Measurements from ENCODE around the gene VAMP1. TPM values are rescaled to one million over a fixed set of nuclear protein-coding genes. Genes with fewer than 3 reads are reported as not detected.
"Not testable (repeated sequence)": the region's sequence is repeated elsewhere in the genome, so short reads cannot be mapped to it uniquely, and the experiment has no call there.

Gene VAMP1, protein sequence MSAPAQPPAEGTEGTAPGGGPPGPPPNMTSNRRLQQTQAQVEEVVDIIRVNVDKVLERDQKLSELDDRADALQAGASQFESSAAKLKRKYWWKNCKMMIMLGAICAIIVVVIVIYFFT
- total RNA-seq = 4.1 TPM
- long read RNA-seq, partial matches to known transcripts = 0 of 2 reads
- long read RNA-seq, other reads (novel, unspliced or antisense) = 0 of 2 reads

- peak; percentile 99 for DNase-seq (ENCODE audit: low spot score)
- intact Hi-C loops (cut with DNase I) = loop anchor here (5.0 kb wide), 1 partner anchor 62 kb away; the partner anchor contains the start of gene GAPDH
Observed at GRCh38 chr12:6470375-6471163, at the start of gene VAMP1. TSS of gene VAMP1 (minus strand) at chr12:6470677. CDS start at chr12:6470531, 146 bp downstream.

DNA sequence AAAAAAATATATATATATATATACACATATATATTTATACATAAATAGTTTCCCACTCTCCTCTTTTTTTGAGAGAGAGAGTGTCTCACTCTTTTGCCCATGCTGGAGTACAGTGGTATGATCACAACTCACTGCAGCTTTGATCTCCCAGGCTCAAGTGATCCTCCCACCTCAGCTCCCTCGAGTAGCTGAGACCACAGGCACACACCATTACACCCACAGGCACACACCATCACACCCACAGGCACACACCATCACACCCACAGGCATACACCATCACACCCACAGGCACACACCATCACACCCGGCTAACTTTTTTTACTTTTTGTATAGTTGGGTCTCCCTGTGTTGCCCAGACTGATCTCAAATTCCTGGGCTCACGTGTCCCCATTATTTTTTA is 49.7 kb upstream of the VAMP1 start:
- DNase-seq (ENCODE audit: low spot score) = no peak
- intact Hi-C loops (cut with DNase I) = no loop called here

GRCh38 chr12:6508087-6508486 is 37.6 kb upstream of the VAMP1 start:
- no peak for DNase-seq (ENCODE audit: low spot score)
- intact Hi-C loops (cut with DNase I) = no loop called here

DNA sequence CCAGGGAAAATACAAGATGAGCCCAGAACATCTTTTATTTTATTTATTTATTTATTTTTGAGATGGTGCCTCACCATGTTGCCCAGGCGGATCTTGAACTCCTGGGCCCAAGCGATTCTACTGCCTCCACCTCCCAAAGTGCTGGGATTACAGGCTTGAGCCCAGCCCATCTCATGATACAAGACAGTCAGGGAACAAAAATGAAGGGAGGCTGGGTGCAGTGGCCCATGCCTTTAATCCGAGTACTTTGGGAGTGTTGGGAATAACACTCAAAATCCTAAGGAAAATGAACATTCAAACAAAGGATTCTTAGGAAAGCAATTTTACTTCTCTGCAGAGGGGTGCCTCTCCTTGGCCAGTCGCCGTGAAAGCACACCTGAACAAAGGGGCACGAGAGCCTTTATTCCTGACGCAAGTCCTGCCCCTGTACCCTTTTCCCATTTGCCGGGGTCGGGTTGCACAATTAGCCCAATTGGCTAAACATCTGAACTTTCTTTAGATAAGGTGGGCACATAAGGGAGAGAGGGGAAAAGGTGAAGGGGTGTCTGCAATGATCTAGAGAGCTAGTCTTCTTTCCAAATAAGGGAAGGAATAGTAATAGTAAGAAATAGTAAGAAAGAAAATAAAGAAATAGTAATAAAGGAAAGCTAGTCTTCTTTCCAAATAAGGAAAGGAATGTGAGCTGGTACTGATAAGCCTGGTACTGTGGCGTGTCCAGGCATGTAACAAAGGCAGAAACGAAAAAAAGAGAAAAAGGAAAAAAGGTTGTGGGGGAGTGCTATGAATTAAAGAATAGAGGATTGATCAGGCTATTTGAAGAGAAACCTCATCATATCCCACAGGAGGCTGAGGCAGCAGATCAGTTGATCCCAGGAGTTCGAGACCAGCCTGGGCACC is 36.9 kb upstream of the VAMP1 start:
- intact Hi-C loops (cut with DNase I) = no loop called here
- no peak for DNase-seq (ENCODE audit: low spot score)

DNA sequence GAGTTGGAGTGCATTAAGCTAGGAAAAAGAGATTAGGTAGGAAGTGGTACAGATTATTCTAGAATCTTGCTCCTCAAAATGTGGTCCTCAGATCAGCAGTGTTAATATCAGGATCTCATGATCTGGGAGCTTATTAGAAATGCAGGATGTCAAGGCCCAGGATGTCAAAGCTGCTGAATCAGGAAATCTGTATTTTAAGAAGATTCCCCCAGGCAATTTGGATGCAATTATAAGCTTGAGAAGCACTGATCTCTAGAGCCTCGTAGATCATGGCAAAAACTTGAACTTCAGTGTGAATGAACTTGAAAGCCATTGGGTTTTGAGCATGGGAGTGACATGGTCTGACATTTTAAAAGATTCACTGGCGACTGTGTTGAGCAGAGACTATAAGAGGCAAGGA is 30.0 kb upstream of the VAMP1 start:
- intact Hi-C loops (cut with DNase I) = no loop called here
- DNase-seq (ENCODE audit: low spot score) = no peak

DNA sequence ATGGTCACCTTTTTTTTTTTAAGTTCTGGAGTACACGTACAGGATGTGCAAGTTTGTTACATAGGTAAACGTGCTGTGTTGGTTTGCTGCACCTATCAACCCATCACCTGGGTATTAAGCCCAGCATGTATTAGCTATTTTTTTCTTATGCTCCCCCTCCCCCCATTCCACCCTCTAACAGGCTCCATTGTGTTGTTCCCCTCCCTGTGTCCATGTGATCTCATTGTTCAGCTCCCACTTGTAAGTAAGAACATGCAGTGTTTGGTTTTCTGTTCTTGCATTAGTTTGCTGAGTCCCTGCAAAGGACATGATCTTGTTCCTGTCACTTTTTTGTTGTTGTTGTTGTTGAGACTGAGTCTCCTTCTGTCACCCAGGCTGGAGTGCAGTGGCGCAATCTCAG is 26.8 kb upstream of the VAMP1 start:
- intact Hi-C loops (cut with DNase I); DNase-seq (ENCODE audit: low spot score): not testable (repeated sequence)

DNA sequence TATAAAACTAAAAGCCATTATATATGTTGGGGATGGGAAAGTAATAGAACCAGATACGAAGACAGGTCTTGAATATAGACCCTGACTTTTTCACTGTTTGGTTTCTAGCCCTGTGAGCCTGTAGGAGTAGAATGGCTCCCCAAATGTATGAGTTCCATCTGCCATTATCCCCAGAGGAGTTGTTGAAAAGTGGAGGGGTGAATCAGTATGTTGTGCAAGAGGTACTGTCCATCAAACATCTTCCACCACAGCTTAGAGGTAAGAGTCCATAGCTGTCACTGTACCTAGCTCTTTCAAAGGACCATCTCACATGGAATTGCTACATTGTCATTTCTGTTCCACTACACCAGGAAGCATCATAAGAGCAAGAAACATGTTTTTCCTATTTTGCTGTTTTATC is 24.5 kb upstream of the VAMP1 start:
- DNase-seq (ENCODE audit: low spot score) = no peak
- intact Hi-C loops (cut with DNase I) = no loop called here

- DNase-seq (ENCODE audit: low spot score) = no peak
- intact Hi-C loops (cut with DNase I) = no loop called here
Observed at GRCh38 chr12:6494258-6494743, 23.8 kb upstream of the VAMP1 start.

DNA sequence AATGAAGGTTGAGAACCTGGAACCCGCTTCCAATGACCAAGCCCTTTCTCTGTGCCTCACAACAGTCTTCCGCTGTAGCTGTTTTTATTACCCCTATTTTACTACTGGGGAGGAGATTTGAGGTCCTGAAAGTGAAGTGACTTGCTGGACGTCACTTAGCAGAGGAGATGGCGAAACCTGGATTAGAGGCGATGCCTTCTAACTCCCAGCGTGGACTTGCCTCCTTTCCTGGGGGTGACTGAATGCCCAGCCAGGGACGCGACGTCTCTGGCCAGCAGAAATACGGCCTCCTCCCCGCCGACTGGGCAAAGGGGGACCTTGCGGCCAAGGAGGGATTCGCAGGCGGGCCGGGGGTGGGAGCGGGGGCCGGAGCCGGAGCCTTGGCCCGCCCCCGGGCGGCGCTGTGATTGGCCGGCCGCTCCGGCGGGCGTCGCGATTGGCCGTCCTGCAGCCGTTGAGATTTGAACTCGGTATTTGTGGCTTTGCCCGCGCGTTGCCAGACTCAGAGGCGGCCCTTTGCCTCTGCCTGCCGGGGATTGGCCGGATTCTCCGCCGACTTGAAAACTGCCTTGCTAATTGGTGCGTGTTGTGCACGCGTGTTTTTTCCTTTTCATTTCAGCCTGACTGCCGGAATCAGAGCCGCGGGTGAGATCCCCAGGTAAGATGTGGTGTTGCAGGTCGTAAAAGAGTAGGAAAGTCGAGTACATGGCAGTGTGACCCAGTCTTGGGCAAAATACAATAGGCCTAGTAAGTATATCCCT is 23.2 kb upstream of the VAMP1 start, which contains the start of gene NCAPD2:
Gene NCAPD2 (plus strand): TSS at position 606 of the 761 bp plus-strand sequence. CDS start 997 bp downstream, outside the sequence.
- peak; percentile 98 for DNase-seq (ENCODE audit: low spot score)
- intact Hi-C loops (cut with DNase I) = loop anchor here (2.0 kb wide), 2 partner anchors 41 to 43 kb away; partner anchors contain the start of gene GAPDH

DNA sequence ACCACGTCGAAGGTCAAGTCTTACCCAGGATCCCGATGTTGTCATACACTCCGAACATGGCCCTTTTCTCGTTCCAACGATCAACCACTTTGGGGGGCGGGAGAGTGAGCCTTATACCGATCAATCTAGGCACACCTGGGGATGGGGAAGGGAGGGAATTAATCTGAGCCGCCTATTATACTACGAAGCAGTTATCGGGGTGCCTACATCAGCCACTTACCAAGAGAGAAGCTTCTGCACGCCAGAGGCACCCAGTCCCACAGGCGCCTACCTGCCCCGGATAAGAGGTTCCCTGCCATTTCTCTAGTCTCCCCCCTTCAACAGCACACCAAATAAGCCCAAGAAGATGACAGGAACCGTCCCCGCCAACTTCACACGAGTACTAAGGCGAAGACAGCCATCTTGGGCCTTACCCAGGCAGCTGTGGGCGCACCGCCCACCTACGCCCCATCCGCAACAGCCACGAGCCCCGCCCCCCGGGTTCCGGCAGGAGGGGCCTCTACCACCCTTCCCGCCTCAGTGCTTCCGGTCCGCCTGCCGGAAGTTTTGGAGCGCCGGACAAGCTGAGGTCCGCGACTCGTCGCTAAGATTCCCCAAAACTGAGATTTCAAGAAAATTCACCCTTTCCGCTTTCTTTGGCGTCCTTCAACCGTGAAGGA is 22.5 kb upstream of the VAMP1 start, which contains the start of gene MRPL51:
Gene MRPL51 (minus strand): TSS at position 425 of the 659 bp plus-strand sequence. CDS start 126 bp downstream, at position 299.
- DNase-seq (ENCODE audit: low spot score) = peak; percentile 99
- intact Hi-C loops (cut with DNase I) = loop anchor here (2.0 kb wide), 2 partner anchors 42 kb away; partner anchors contain the start of gene GAPDH

DNA sequence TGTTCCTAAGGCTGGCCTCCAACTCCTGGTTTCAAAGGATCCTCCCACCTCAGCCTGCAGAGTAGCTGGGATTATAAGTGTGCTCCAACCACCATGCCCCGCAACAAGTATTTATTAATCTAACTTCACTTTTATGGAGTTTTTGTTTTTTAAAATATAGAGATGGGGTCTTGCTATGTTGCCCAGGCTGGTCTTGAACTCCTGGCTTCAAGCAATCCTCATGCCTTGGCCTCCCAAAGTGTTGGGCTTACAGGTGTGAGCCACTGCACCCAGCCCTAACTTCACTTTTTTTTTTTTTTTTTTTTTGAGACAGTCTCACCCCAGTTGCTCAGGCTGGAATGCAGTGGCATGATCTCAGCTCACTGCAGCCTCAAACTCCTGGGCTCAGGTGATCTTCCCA is 20.2 kb upstream of the VAMP1 start:
- intact Hi-C loops (cut with DNase I); DNase-seq (ENCODE audit: low spot score): not testable (repeated sequence)

- DNase-seq (ENCODE audit: low spot score) = no peak
- intact Hi-C loops (cut with DNase I) = no loop called here
Observed at GRCh38 chr12:6489449-6489848, 19.0 kb upstream of the VAMP1 start.

DNA sequence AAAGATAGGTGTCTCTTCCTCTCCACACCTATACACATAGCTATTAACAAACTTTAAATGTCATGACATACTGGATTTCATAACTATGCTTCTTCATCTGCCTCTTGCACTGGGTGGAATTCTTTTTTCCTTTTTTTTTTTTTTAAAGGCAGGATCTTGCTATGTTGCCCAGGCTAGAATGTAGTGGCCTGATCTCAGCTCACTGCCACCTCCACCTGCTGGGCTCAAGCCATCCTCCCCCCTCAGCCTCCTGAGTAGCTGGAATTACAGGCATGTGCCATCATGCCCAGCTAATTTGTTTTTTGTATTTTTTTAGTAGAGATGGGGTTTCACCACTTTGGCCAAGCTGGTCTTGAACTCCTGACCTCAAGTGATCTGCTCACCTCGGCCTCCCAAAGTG is 17.8 kb upstream of the VAMP1 start:
- no peak for DNase-seq (ENCODE audit: low spot score)
- intact Hi-C loops (cut with DNase I) = no loop called here

- intact Hi-C loops (cut with DNase I) = no loop called here
- no peak for DNase-seq (ENCODE audit: low spot score)
Observed at GRCh38 chr12:6478416-6478815, 7.9 kb upstream of the VAMP1 start.

- intact Hi-C loops (cut with DNase I); DNase-seq (ENCODE audit: low spot score): not testable (repeated sequence)
Observed at GRCh38 chr12:6477601-6478377, 7.3 kb upstream of the VAMP1 start.

- DNase-seq (ENCODE audit: low spot score) = no peak
- intact Hi-C loops (cut with DNase I) = no loop called here
Observed at GRCh38 chr12:6476489-6476888, 6.0 kb upstream of the VAMP1 start.

DNA sequence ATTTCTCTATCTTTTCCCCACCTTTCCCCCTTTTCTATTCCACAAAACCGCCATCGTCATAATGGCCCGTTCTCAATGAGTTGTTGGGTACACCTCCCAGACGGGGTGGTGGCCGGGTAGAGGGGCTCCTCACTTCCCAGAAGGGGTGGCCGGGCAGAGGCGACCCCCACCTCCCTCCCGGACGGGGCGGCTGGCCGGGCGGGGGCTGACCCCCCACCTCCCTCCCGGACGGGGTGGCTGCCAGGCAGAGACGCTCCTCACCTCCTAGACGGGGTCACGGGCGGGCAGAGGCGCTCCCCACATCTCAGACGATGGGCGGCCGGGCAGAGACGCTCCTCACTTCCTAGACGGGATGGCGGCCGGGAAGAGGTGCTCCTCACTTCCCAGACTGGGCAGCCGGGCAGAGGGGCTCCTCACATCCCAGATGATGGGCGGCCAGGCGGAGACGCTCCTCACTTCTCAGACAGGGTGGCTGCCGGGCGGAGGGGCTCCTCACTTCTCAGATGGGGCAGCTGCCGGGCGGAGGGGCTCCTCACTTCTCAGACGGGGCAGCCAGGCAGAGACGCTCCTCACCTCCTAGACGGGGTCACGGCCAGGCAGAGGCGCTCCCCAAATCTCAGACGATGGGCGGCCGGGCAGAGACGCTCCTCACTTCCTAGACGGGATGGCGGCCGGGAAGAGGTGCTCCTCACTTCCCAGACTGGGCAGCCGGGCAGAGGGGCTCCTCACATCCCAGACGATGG is 4.9 kb upstream of the VAMP1 start:
- DNase-seq (ENCODE audit: low spot score); intact Hi-C loops (cut with DNase I): not testable (repeated sequence)

Data from cardiac septum (tissue), 1 donor.